AG09319 (cell line): ENCODE data around the gene RAP1GAP2.
"Not testable (repeated sequence)": the region's sequence is repeated elsewhere in the genome, so short reads cannot be mapped to it uniquely, and the experiment has no call there.

ENCODE experiments used
- DNase-seq: peaks from one replicate; pipeline ENCODE4 v3.0.0-alpha.2; 2010; ENCODE audit warnings: low read depth; ENCODE audit errors: extremely low read depth
- TF ChIP-seq, protein P1 (sequence below): IDR thresholded peaks from 2 replicates; pipeline ENCODE4 v1.5.1; 2011; ENCODE audit warnings: low read depth, mild to moderate bottlenecking, inconsistent platforms, low read length, moderate library complexity

Gene RAP1GAP2

GRCh38 chr17:2994441-2994840, 198.2 kb downstream of the RAP1GAP2 start:
- DNase-seq, result no peak
- TF ChIP-seq, protein P1, sequence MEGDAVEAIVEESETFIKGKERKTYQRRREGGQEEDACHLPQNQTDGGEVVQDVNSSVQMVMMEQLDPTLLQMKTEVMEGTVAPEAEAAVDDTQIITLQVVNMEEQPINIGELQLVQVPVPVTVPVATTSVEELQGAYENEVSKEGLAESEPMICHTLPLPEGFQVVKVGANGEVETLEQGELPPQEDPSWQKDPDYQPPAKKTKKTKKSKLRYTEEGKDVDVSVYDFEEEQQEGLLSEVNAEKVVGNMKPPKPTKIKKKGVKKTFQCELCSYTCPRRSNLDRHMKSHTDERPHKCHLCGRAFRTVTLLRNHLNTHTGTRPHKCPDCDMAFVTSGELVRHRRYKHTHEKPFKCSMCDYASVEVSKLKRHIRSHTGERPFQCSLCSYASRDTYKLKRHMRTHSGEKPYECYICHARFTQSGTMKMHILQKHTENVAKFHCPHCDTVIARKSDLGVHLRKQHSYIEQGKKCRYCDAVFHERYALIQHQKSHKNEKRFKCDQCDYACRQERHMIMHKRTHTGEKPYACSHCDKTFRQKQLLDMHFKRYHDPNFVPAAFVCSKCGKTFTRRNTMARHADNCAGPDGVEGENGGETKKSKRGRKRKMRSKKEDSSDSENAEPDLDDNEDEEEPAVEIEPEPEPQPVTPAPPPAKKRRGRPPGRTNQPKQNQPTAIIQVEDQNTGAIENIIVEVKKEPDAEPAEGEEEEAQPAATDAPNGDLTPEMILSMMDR, result no peak

DNA sequence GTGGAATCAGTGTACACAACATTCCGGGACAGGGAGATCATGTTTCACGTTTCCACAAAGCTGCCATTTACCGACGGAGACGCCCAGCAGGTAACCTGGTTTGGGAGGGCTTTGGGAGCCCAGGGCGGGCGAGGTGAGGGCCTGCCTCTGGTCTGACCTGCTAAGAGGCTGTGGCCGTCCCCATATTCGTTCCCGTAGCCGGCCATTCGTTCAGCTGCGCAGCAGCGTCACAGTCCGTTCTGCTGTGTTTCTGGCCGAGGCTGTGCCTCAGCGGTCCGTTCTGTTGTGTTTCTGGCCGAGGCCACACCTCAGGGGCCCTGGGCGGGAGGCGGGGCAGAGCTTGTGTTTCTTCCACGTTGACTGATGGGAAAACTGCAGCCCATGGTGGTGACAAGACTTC, 199.1 kb downstream of the RAP1GAP2 start:
- TF ChIP-seq, protein P1, result no peak
- no peak for DNase-seq

DNA sequence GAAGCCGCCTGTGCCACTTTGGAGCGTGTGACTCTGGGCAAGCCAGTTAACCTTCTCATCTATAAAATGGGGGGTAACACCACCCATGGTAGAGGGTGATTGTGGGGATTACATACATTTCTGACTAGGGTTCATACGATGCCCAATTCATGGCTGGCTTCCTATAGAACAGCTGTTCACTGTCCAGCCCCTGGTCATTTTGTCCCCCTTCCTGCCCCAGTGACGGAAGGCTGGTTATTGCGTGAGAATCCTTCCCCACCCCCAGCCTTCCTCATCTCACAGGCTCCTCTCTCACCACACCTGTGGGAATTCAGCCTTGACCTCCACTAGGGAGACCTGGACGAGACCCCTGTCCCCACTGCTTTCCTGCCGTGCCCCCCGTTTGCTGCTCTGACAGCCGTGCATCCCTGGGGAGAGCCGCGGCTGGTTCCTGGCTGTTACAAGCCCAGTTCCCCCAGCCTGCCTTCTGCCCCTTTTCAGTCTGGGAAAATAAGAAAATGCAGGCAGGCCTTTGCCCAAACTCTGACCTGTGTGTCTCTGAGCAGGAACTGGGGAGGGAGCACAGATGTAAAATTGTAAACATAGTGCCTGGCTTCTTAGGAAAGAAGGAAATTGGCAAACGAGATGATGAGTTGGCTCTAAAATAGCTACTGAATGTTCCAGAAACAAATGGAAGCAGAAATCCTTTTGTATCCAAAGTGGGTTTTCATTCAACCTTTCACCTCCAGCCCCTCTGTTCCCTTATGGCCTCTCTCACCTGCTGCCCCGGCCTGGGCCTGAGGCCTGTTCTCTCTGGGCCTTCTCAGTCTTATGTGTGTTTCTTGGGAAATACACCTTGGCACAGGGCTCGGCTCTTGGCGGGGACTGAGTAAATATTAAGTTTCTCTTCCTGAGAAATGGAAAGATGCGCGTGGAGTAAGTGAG, 199.9 kb downstream of the RAP1GAP2 start:
- DNase-seq, result no peak
- TF ChIP-seq, protein P1, result no peak

- DNase-seq, result no peak
- TF ChIP-seq, protein P1, result no peak
Observed at GRCh38 chr17:2996810-2997670, 200.8 kb downstream of the RAP1GAP2 start.

GRCh38 chr17:2998469-2998901, 202.2 kb downstream of the RAP1GAP2 start:
- DNase-seq, result not testable (repeated sequence)

- TF ChIP-seq, protein P1, result no peak
- DNase-seq, result no peak
Observed at GRCh38 chr17:3002538-3003295, 206.5 kb downstream of the RAP1GAP2 start.
